DMS 273 (cell line): ENCODE measurements around the gene GNAI2.
"Not testable (repeated sequence)": the region's sequence is repeated elsewhere in the genome, so short reads cannot be mapped to it uniquely, and the experiment has no call there.

Experiments used
- DNase-seq: peaks from one replicate; lab custom pipeline; 2025; ENCODE audit not compliant: unreplicated experiment; lab: John Stamatoyannopoulos, UW

Gene GNAI2

GRCh38 chr3:50262778-50263177 lies 26.8 kb downstream of the GNAI2 start:
- DNase-seq: no peak

- DNase-seq: no peak
Measured at GRCh38 chr3:50263478-50264382, 27.7 kb downstream of the GNAI2 start.

- peak; percentile 73 for DNase-seq
Measured at GRCh38 chr3:50264383-50264963, 28.5 kb downstream of the GNAI2 start.

- no peak for DNase-seq
Measured at GRCh38 chr3:50264964-50265485, 29.0 kb downstream of the GNAI2 start.

GRCh38 chr3:50265571-50265970 lies 29.6 kb downstream of the GNAI2 start:
- no peak for DNase-seq

GRCh38 chr3:50266017-50266416 lies 30.0 kb downstream of the GNAI2 start:
- DNase-seq: no peak

- DNase-seq: no peak
Measured at GRCh38 chr3:50266836-50267235, 30.8 kb downstream of the GNAI2 start.

- DNase-seq: peak; percentile 53
Measured at GRCh38 chr3:50267280-50267913, 31.4 kb downstream of the GNAI2 start.

- no peak for DNase-seq
Measured at GRCh38 chr3:50268276-50268675, 32.3 kb downstream of the GNAI2 start.

GRCh38 chr3:50268703-50269451 lies 32.9 kb downstream of the GNAI2 start, which contains the start of gene SEMA3B:
Gene SEMA3B (plus strand): TSS chr3:50269147. CDS start chr3:50269241, 94 bp downstream.
- DNase-seq: no peak

- DNase-seq: no peak
Measured at GRCh38 chr3:50269460-50269859, 33.5 kb downstream of the GNAI2 start.

- no peak for DNase-seq
Measured at GRCh38 chr3:50269977-50270413, 34.0 kb downstream of the GNAI2 start.

- DNase-seq: no peak
Measured at GRCh38 chr3:50270422-50271224, 34.6 kb downstream of the GNAI2 start.

- DNase-seq: no peak
Measured at GRCh38 chr3:50271314-50271936, 35.4 kb downstream of the GNAI2 start.

GRCh38 chr3:50272538-50272910 lies 36.5 kb downstream of the GNAI2 start:
- DNase-seq: not testable (repeated sequence)

- DNase-seq: peak; percentile 84
Measured at GRCh38 chr3:50272911-50273688, 37.1 kb downstream of the GNAI2 start.

GRCh38 chr3:50273689-50274065 lies 37.7 kb downstream of the GNAI2 start:
- no peak for DNase-seq

GRCh38 chr3:50274371-50275104 lies 38.5 kb downstream of the GNAI2 start:
- DNase-seq: peak; percentile 73
